Measurements from ENCODE around the gene NDUFAF7.

- no peak for TF ChIP-seq CTCF (IDR thresholded peaks at IDR 0.05)
- TF ChIP-seq POLR2AphosphoS5 (IDR thresholded peaks at IDR 0.05): no peak
- no peak for TF ChIP-seq EP300 (IDR thresholded peaks at IDR 0.05)
Observed at GRCh38 chr2:37282746-37283145, 51.3 kb downstream of the NDUFAF7 start.

Measured in suprapubic skin (tissue), 4 donors.